ENCODE data around the gene EHD1.

Gene EHD1

GRCh38 chr11:64906314-64906635, 27.9 kb upstream of the EHD1 start:
- H3K27me3 ChIP-seq (replicated peaks; ENCODE audit: control insufficient read depth, insufficient read depth, low read length) = no peaks in the 10 kb centered on the region
- no peak for TF ChIP-seq CTCF (IDR thresholded peaks at IDR 0.05; ENCODE audit: insufficient read depth, low read length, poor library complexity, severe bottlenecking)
- no peak overlapping the region for H3K4me3 ChIP-seq (replicated peaks; ENCODE audit: low read depth, low read length)
- no peak for DNase-seq (ENCODE audit: extremely low read depth, insufficient read length)
- peaks cover 33% of the 10 kb centered on the region for H3K36me3 ChIP-seq (ENCODE audit: control insufficient read depth, insufficient read depth, low read length)

- Histone ChIP-seq H3K36me3 (ENCODE audit: control insufficient read depth, insufficient read depth, low read length) (peaks cover 31% of the 10 kb centered on the region), H3K27me3 (replicated peaks; ENCODE audit: control insufficient read depth, insufficient read depth, low read length) (no peaks in the 10 kb centered on the region), H3K4me3 (replicated peaks; ENCODE audit: low read depth, low read length) (no peak overlapping the region)
- no peak for DNase-seq (ENCODE audit: extremely low read depth, insufficient read length)
- no peak for TF ChIP-seq CTCF (IDR thresholded peaks at IDR 0.05; ENCODE audit: insufficient read depth, low read length, poor library complexity, severe bottlenecking)
Measured at GRCh38 chr11:64905516-64906313, 27.3 kb upstream of the EHD1 start.

GRCh38 chr11:64903291-64903833, 24.9 kb upstream of the EHD1 start:
- Histone ChIP-seq H3K4me3 (replicated peaks; ENCODE audit: low read depth, low read length) (no peak overlapping the region), H3K36me3 (ENCODE audit: control insufficient read depth, insufficient read depth, low read length) (peaks cover 22% of the 10 kb centered on the region), H3K27me3 (replicated peaks; ENCODE audit: control insufficient read depth, insufficient read depth, low read length) (no peaks in the 10 kb centered on the region)
- DNase-seq (ENCODE audit: extremely low read depth, insufficient read length) = no peak
- TF ChIP-seq CTCF (IDR thresholded peaks at IDR 0.05; ENCODE audit: insufficient read depth, low read length, poor library complexity, severe bottlenecking) = no peak

GRCh38 chr11:64902102-64902900, 23.9 kb upstream of the EHD1 start:
- no peak overlapping the region for H3K4me3 ChIP-seq (replicated peaks; ENCODE audit: low read depth, low read length)
- H3K36me3 ChIP-seq (ENCODE audit: control insufficient read depth, insufficient read depth, low read length) = peaks cover 19% of the 10 kb centered on the region
- no peaks in the 10 kb centered on the region for H3K27me3 ChIP-seq (replicated peaks; ENCODE audit: control insufficient read depth, insufficient read depth, low read length)
- no peak for TF ChIP-seq CTCF (IDR thresholded peaks at IDR 0.05; ENCODE audit: insufficient read depth, low read length, poor library complexity, severe bottlenecking)
- DNase-seq (ENCODE audit: extremely low read depth, insufficient read length) = no peak

- no peak for TF ChIP-seq CTCF (IDR thresholded peaks at IDR 0.05; ENCODE audit: insufficient read depth, low read length, poor library complexity, severe bottlenecking)
- Histone ChIP-seq H3K4me3 (replicated peaks; ENCODE audit: low read depth, low read length) (no peak overlapping the region), H3K27me3 (replicated peaks; ENCODE audit: control insufficient read depth, insufficient read depth, low read length) (no peaks in the 10 kb centered on the region), H3K36me3 (ENCODE audit: control insufficient read depth, insufficient read depth, low read length) (peaks cover 16% of the 10 kb centered on the region)
- DNase-seq (ENCODE audit: extremely low read depth, insufficient read length) = no peak
Measured at GRCh38 chr11:64900774-64901173, 22.4 kb upstream of the EHD1 start.

All from GM06990 (cell line).